ENCODE measurements around the gene MTA3.

MTA3 gene

GRCh38 chr2:42765686-42766085 is 197.3 kb downstream of the MTA3 start:
- no peak for DNase-seq

- no peak for DNase-seq
Measured at GRCh38 chr2:42767080-42767898, 198.9 kb downstream of the MTA3 start.

DNA sequence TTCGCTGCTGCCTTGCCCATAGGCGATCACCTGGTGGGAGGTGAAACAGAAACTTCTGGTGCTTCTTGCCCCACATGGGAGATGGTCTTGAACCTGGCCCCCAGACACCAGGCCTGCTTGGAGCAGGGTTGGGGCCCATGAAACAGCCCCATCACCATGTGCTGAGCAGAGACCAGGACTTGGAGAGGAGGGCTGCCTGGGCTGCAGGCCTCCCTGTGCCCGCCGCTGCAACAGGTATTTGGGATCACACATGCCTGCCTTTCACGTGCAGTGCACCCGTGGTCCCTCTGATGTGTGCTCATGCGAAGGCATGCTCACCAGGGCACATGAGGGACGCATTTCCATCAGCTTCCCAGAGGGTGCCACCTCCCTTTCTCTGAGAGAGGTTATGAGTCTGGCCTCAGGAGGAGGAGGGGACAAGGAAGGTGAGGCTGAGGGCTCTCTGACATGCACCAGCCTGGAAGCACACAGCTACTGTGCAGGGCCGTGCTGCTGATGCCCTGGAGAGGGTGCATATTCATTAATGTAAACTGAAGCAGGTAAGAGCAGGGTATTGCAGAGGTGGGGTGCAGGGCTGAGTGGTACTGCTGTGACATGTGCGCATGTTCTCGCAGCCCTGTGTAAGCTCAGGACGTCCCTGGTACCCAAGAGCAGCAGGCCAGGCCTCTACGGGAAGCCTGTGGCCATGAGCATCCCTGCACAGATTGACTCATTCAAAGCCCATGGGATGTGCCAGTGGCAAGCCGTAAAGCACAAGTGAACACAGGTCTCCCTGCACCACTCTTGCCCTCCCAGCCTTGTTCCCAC is 199.7 kb downstream of the MTA3 start:
- DNase-seq, result no peak

GRCh38 chr2:42768706-42769256 is 200.3 kb downstream of the MTA3 start:
- no peak for DNase-seq

GRCh38 chr2:42769583-42770287 is 201.3 kb downstream of the MTA3 start:
- DNase-seq, result no peak

- DNase-seq, result no peak
Measured at GRCh38 chr2:42770288-42771131, 202.1 kb downstream of the MTA3 start.

DNA sequence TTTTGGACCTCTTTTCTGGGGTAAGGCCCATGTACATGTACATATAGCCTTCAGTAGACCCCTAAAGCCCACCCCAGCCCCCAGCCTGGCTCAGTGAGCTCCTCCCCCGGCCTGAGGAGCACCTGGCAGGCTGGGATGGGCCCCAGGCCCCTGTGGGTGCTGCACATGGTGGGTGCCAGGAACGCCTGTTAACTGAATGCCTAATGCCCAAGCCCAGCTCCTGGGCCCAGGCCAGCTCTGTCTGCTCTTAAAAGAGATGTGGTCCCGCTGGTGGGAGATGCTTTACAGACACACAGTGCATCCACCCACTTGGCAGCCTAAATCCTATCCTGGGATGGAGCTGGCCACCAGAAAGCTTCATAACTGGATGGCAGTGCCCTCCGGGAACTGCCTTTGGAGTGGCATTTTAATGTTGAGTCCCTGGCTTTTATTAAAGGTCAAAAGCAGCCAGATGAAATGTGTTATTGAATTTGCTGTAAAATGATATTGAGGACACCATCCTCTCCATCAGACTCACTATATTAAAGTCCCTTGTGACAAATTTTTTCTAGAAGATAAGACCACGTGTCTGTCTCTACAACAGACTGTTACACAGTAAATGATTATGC is 203.2 kb downstream of the MTA3 start:
- no peak for DNase-seq

GRCh38 chr2:42775186-42775585 is 206.8 kb downstream of the MTA3 start:
- DNase-seq, result no peak

DNA sequence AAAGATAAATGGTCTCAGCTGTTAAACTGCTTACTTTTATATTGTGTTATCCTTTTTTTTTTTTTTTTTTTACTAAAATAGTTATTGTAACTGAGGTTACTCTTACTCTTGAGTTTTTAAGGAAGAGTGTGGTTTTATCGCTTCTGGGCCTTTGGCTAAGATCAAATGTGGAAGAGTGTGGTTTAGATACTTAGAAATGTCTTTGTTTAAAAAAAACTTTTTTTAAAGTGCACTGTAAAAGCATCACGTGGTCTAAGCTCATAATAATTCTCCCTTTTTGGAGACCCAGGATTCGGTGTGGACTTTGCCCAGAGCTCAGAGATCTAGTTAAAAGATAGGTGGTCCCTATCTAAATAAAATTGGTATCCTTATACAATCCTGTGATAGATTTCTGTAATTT is 207.4 kb downstream of the MTA3 start:
- no peak for DNase-seq

- no peak for DNase-seq
Measured at GRCh38 chr2:42777883-42778805, 209.7 kb downstream of the MTA3 start.

DNA sequence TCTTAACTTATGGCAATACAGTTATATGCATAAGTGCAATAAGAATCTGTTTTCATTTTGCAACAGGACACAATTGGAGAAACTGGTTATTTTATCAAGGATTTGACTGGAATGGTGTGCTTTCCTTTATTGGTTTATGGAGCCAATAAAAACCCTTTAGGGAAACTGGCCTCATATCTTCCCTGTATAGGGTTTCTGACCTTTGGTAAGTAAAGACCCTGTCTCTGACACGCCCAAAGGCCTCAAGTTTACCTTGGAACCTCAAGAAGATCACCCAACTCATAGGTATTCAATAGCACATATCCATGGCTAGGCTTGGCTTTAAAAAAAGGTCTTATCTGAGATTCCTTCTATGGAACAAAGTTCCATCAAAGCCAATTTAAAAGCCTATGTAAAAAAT is 212.7 kb downstream of the MTA3 start:
- no peak for DNase-seq

DNA sequence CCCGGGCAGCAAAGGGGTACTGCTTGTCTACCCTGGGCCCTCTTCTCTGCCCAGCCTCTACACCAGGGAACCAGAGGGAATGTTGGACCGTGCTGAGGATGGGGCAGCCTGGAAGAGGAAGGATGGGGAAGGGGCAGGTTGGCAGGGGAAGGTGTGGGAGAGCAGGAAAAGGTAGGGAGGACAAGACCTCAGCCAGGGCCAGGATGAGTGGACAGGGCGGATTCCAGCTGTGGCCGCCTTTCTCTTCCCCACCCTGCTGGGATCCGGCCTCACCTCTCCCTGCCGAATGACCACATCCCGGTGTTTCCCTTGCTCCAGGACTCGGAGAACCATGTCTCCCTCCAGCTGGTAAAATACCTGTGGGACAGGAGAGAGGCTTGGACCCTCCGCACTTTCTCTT is 215.1 kb downstream of the MTA3 start:
- no peak for DNase-seq

GRCh38 chr2:42784204-42784880 is 215.9 kb downstream of the MTA3 start:
- no peak for DNase-seq

- DNase-seq, result no peak
Measured at GRCh38 chr2:42786561-42787345, 218.3 kb downstream of the MTA3 start.

- no peak for DNase-seq
Measured at GRCh38 chr2:42787424-42787787, 219.0 kb downstream of the MTA3 start.

DNA sequence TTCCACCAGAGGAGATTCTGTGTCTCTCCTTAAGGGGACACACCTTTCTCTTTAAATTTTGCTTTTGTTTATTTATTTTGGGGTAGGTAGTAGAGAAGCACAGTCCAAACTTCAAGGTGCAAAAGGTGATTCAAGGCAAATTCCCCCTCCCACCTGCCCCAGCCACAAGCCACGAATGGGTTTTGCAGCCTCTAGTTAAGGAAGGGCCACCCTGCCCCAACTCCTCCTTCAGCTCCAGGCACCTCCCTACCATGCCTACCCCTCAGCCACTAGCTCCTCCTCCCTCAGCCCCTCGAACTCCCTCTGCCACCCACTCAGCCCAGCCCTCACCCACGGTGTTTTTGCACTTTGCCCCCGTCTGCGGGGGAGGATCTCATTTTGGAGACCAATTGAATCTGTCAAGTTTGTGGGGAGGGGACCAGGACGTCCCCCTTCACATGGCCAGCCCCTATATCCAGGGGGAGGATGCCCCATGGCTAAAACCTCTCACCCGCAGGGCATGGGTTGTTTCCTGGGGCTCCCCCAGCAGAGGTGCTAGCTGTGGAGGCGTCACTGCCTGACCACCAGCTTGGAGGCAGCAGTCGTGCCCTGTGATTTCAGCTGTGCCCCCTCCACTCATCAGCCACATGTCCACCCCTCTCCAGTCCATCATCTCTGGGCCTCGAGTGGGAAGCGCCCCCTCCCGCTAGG is 219.5 kb downstream of the MTA3 start:
- no peak for DNase-seq

DNA sequence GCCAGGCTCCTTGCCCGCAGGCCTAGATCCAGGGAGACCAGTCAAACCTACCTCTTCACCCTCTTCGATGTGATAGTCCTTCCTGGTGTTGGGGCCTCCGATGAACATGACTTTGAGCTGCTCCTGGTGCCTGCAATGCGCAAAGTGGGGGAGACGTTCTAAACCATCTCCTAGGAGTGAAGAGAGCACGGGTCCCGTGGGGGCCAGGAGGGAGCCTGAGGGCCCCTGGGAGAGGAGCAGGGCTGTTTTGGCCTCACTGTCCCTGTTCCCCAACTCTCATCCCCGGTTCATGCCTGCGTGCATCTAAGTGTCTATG is 220.0 kb downstream of the MTA3 start:
- no peak for DNase-seq

DNA sequence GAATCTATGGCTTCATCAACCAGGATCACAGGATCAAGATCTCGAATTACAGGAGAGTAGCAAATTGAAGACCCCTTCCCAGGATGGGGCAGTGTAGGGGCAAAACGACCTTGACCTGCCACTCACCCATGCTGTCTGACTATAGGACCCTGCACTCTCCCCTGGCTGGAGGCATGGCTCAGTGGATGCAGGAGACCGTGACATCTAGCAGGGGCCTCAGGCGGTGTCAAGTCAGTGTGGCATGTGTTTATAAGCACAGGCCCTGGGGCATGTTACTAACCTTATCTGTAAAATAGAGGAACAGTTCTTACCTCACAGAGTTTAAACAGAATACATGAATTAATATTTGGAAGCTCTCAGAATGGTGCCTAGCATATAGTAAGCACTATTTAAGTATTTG is 220.4 kb downstream of the MTA3 start:
- no peak for DNase-seq

DNA sequence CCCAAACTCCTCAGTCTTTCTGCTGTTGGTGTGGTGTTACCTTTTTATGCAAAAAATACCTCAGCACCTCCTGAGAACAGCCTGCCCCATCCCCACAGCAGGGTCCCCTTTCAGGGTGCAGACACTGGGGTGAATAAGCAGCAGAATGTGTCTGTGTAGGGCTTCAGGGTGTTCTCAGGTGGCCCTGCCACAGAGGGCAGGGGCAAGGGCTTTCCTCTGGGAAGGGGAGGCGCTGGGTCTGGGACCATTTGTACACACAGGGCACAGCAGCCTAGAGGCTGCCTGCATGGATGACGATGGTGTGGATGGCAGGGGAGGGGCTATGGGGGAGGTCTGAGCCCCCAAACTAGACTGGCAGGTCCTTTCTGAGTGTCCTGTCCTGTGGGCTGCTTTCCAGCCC is 221.3 kb downstream of the MTA3 start:
- no peak for DNase-seq
